Measurements from ENCODE around the gene RAB6C.
"Not testable (repeated sequence)": the region's sequence is repeated elsewhere in the genome, so short reads cannot be mapped to it uniquely, and the experiment has no call there.

The RAB6C gene

DNA sequence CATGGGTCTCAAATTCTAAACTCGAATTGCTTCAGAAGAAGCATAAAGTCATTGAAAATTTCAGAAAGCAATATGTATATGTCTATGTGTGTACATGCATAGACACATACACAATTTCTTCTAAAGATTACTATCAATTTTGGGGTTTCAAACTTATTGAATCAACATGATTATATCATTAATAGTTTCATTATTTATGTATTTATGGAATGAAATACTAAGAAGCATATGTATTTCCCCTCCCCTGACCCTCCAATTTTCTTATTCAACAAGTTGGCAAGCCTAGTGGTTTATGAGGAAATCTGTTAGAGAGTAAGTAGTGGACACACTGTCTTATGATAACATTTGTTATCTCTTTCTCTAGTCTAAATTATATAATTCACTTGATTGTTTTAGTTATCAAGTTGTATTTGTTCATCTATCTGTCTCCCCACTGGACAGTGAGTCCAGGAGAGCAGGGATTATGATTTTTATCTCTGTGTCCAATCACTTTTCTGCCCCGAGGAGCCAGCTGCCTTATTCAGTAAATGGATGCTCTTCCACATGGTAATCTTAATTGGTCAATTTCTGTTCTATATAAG is 17.3 kb downstream of the RAB6C start:
- DNase-seq = not testable (repeated sequence)

GRCh38 chr2:129998771-129999170 is 19.3 kb downstream of the RAB6C start:
- DNase-seq = not testable (repeated sequence)

- DNase-seq = peak; percentile 42
Observed at GRCh38 chr2:130005862-130006261, 26.4 kb downstream of the RAB6C start.

GRCh38 chr2:130016701-130017100 is 37.2 kb downstream of the RAB6C start:
- DNase-seq = not testable (repeated sequence)

GRCh38 chr2:130019402-130019801 is 39.9 kb downstream of the RAB6C start:
- no peak for DNase-seq

DNA sequence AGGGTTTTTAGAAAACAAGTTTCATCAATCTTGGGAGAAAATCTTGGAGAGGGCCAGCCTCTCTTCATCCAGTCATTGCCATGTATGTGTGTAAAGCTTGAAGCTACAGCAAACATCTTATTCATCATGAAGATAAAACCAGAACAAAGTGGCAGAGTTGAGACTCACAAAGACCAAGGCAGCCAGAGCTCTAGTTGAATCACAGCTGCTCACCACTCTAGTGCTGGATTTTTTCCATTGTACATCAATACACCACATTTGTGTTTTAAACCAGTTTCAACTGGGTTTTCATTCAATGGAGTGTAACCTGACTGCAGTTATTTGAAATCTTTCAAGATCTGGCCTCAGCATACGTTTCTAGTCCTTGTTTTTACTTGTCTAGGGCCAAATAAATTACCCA is 40.6 kb downstream of the RAB6C start:
- not testable (repeated sequence) for DNase-seq

DNA sequence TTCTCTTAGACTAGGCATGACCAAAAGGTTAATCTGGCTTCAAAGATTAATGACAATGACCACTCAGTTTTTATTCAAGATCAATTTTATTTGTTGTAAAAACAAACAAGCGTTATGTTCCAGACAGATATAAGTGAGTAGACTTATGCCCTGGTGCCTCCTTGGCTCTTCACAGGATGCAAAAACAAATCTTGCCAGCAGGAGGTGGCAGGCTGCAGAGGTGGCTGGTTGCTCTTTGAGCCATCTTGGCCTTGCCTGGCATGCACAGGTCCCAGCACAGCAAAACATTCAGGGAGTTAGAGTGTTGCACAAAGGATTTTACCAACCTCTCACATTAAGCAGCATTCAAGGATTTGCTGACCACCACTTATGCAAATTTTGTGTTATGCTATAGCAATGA is 46.5 kb downstream of the RAB6C start:
- not testable (repeated sequence) for DNase-seq

All from left hindlimb (tissue), 1 donor.